HG02678 (cell line): ENCODE data around the gene GALNT9.

Experiments used
- ATAC-seq: cut with Tn5 transposase; IDR thresholded peaks from one replicate; pipeline ENCODE4 v1.9.1; 2021; ENCODE audit warnings: mild to moderate bottlenecking, moderate library complexity; ENCODE audit not compliant: unreplicated experiment

The GALNT9 gene

DNA sequence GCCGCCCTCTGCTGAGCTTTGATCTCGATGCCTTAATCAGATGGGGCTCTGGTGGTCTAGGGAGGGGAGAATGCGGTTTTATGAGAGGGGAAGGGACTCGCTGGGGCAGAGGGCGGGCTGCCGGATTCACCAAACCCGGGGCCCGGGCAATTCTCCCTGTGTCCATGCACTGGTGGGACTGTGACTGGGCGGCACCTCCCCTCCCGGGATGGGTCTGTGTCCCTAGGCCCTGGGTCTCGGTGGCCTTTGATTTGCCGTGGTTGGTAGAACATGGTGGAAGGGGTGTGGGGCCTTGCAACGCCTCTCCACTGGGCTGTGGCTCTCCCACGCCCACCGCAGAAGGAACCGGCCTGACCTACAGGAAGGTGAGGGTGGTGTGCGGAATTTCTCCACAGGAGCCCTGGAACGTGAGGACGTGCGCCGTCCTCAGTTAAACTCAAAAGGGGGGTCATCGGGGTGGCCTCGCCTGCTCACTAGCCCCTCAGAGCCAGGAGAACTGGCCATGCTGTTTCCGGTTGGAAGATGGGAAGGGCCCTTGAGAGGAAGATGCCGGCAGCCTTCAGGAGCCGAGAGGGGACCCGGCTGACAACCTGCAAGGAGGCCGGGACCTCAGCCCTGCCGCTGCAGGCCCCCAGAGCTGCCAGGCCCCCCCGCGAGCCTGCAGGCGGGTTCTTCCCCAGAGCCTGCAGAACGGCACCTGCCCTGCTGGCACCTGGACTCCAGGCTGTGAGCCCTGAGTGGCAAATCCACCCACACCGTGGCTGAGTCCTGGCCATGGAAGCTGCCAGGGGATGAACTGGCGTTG, 141.5 kb downstream of the GALNT9 start:
- no peak for ATAC-seq

DNA sequence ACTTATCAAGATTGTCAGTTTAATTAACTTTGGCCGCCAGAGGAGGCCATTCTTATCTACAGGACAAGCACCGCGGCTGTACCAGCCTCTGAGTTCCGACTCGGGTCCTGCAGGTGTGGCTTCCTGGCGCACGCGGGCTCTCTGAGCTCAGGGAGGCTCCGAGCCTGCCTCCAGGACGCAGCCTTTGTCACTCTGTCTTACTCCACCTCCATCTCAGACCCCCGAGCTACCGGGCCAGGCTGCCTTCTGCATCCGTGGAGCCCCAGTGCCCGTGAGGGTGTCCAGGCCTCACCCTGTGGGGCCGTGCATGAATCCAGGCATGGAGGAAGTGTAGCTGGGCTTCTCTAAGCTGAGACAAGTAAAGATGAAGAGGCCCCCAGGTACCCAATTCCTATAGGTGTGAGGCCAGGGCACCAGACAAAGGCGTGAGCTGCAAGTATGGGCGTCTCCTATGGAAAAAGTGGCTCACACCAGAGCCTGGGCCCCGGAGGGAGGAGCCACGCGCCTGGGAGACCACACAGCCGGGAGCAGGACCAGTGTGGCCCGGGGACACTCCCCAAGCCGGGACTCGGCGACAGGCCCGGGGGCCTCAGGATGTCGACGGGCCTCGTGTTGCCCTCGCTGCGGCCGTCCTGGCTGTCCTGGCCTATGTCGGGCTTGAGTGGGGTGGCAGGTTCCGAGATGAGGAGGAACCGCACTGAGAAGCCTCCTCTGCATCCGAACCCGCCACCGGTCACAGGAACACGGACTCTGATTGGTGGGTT, 142.3 kb downstream of the GALNT9 start:
- ATAC-seq = no peak

DNA sequence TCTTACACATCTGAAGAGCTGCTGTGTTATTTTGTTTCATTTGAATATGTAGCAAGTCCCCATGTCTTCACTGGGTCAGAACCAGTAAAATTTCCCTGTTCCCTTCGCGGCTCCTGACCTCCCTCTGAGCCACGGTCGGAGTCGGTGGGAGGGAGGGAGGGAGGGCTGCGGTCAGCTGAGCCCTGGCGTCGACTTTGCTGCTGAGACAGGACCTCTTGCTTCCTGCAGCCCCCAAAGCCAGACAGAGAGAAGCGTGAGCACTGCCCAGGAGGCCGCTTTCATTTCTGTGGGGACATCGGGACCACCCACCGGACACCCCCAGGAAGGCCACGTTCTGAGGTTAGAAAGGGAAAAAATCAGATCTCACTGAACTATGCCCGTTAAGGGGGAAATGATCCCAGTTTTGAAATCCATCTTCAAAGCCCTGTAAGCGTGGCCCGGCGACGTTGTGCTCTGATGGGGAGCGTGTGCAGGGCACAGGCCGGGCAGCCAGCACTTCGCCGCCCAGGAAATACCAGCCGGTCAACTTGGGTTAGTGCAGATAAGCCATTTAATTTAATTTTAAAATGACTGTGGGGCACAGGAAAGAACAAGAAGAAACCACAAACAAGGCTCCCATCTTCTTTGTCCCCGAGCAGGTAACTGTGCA, 143.1 kb downstream of the GALNT9 start:
- no peak for ATAC-seq

DNA sequence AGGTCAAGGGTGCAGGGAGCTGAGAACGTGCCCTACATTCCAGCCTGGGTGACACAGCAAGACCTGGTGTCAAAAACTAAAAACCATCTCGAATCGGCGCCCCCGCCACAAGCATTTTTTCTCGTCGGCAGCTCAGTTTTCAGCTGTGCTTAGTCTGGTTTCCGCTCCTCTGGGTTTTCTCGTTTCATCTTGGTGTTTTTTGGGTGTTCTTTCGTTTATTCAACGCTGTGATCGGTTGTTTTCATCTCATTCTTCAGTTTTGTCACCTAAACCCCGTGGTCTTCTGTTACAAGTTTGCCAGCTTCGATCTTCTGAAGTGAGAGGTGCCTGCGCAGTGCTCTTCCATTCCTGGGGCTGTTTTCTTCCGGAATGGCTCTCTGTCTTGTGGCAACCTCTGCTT, 143.7 kb downstream of the GALNT9 start:
- no peak for ATAC-seq

DNA sequence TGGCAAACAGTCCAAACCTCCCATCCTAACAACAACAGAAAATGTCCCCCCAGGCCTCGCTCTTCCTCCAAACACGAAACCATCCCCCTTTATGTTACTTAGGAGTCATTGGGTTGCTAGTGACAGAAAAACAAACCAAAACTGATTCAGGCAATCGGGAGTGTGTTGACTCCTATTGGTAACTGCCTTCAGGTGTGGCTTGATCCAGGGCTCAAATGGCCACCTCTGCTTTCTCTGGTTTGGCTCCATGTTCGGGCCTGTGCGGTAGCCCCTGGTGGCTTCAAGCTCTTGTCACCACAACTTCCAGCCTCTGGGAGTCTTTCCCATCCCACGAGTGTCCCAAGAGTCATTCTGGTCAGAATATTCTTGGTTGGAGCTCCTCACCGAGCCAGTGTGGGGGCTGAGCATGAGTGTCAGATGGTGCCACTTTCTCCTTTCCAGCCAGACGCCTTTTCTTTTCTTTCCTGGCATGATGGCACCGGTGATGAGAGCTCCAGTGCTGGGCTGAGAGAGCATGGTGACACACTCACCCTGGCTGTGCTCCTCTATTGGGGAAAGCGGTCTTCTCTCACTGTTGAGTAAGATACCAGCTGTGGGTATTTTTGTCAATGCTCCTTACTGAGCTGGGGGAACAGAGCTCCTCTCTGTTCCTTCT, 146.6 kb downstream of the GALNT9 start:
- ATAC-seq = no peak

GRCh38 chr12:132182206-132182710, 147.1 kb downstream of the GALNT9 start:
- no peak for ATAC-seq

- no peak for ATAC-seq
Measured at GRCh38 chr12:132181570-132182200, 147.7 kb downstream of the GALNT9 start.

DNA sequence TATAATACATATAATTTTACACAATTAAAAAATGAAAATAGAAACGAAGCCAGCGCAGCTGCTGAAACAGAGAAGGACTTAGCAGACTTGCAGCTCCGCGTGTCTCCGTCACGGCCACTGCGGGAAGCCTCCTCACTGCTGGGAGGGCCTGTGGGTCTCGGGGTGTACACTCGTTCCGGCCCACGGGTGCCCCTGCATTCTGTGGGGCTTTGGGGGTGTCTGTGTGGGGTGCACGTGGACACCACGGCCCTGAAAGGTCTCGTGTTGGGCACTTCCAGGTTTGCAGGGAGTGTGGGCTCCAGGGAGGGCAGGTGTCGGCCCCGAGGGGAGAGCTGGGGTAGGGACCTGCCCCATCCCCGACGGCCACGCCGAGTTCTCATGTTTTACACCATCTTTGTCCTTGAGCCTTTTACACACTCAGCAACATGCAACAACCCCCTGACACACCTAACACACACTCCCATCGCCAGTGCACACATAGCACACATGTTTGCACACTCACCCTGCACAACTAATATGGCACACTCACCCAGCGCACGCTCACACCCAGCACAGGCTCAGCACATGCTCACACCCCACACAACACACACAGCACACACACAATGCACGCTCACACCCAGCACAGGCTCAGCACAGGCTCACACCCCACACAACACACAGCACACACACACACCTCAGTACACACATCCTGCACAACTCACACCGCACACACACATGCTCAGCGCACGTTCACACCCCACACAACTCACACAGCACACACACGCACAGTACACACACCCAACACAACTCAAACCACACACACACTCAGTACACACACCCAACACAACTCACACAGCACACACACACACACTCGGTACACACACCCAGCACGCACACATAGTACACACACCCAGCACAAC, 148.5 kb downstream of the GALNT9 start:
- no peak for ATAC-seq

DNA sequence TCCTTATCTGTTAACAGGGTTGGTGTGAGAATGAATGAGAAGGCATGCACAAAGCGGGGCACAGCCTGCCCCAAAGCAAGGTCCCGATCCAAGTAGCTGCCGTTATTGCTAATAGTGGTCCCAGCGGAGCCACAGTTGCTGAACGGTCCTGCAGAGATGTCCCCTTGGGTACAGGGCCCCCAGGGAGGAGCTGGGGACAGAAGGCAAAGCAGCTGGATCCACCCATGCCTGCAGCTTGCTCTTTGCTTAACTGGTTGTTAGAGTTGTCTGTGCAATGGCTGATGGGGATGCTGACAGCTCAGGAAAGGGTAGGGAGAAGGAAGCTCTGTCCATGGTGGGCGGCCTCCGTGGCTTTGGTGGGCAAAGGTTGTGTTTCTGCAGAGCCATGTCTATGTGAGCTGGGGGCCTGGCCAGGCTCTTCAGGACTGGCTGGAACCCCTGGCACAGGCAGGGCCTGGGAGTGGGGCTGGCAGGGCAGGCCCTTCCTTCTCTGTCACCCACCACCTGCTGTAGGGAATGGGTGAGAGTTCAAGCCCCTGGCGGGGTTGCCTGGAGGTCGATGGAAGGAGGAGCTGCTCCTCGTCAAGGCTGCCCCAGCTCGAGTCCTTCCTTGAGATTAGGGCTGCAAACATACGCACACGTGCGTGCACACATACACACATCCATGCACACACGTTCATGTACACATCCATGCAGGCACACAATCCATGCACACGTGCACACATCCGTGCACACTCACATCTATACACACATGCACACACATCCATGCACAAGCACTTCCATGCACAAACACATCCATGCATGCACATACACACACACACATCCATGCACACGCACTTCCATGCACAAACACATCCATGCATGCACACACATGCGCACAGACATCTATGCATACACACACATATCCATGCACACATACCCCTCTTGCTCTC, 149.7 kb downstream of the GALNT9 start:
- ATAC-seq = no peak

DNA sequence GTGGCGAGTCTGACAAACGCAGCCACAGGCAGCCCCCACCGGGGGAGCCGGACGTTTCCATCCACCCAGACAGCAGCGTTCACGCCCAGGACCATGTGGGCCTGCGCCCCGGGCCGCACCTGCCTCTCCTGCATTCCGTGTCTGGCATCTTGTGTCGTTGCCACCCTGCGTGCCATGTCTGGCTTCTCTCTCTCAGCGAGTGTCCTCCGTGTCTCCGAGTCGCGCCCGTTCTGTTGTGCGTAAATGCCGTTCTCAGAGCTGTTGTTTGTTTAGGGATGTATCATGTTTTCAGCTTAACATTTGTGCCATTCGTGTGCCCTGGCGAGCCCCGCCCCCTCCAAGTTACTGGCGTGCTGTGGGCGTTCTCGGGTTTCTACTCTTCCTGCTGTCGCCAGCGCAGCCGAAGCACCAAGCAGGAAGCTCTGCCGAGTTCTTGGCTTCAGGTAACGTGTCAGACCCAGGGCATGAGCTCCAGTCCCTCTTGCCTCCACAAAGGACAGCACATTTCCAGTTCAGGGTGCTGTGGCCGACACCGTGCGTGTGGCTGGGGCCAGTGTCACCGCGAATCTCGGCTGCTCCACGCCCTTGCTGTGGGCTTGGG, 150.5 kb downstream of the GALNT9 start:
- ATAC-seq = no peak

GRCh38 chr12:132178316-132178715, 151.1 kb downstream of the GALNT9 start:
- ATAC-seq = no peak

DNA sequence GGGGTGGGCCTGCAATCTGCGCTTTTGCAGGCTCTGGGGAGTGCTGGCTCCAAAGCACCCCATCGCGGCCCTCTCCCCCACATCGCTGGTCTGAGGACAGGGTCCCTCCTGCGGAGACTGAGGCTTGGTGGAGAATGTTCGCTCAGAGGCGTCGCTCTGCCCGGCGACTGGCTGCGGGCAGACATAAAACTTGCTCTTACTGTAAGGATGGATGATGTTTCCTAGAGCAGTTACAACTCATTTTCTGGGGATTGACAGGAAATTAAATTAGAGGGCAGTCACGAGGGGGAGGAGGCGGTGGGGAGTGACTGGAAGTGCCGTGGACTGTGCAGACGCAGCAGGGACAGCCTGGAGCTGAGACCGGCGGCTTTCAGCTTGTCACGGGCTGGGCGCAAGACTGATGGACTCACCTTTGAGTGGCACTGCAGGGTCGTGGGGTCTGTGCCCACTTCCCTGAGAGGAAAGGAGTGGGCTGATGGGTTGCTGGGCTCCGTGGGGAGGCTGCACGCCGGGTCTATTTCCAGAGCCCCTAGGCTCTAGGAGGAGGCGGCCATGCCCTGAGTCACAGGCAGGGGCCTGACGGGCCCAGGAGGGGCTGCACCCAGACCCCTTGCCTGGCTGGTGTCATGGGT, 152.4 kb downstream of the GALNT9 start:
- ATAC-seq = no peak

GRCh38 chr12:132176385-132176919, 152.9 kb downstream of the GALNT9 start:
- ATAC-seq = no peak

DNA sequence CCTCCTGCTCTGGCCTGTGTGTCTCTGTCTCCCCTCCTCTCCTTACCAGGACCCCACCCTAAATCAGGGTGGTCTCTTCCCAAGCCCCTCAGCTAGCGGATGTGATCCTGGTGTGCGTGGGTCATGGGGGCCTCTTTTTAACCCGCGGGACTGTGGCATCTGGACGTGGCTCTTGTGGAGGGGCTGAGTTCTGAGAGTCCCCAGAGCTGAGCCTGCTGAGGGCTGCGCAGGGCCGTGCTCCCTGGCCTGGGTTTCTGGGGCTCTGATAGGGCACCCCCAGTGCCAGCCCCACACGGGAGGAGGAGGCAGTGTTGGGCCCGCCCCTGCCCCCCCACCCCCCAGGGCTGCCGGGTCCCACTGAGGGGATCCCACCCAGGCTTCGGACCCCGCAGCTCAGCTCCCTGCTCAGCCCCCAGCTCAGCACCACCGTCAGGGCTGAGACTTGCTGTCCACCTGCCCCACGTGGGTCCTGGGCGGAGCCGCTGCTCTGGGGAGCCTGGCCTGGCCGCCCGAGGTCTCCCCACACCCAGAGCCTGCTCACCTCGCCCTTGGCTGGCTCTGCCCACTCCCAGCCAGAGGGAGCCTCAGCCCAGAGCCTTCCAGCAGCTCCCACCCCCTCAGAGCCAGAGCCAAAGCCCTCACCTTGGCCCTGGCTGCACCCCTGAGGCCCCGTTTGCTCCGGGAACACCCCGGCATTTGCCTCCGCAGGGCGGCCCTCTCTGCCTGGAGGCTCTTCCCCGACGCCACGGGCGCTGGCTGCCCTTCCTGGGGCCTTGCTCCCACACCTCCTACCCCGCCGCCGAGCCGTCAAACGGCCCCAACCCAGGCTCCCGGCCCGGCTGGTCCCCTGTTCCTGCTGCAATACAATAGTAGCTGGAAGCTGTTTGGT, 153.6 kb downstream of the GALNT9 start:
- no peak for ATAC-seq

DNA sequence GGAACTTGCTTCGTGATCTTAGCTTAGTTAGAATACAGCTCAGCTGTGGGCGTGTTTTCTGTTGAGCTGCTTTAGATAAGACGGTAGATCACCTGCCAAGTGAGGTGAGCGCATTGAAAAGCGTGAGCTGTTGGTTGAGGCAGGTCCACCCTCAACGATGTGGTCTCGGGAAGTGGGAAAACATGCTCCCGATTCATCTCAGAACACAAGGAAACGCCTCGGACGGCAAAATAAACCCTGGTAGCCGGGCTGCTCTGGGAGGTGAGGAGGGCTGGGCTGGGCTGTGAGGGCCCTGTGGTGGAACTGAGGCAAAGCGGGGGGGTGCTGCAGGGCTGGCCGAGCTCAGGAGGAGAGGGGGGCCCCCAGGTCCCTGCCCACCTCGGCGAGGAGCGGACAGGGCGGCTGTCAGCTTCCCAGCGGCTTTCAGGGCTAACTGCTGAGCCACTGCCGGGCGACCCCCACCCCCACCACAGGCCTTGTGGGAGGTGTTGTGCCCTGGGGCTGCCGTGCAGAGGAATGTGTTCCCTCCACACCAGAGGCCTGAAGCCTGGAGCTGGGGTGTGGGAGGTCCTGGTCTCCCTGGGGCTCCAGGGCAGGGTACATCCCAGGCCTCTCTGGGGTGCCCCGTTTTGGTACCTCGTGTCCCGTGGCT, 154.4 kb downstream of the GALNT9 start:
- ATAC-seq = no peak
